SU-DHL-6 (cell line): ENCODE data around the gene OSBPL5.

Experiments
- H2AFZ ChIP-seq: fragments of 200-600 bp; sonication (generic); 2 replicates; pipeline ENCODE4 v1.6.1; 2014; ENCODE audit warnings: low read depth, mild to moderate bottlenecking, moderate library complexity, mixed read lengths, antibody characterized with exemption, low read length; ENCODE audit not compliant: severe bottlenecking
- H3F3A ChIP-seq: fragments of 200-600 bp; shearing (Covaris generic); 2 replicates; pipeline ENCODE4 v1.6.0; 2016; ENCODE audit warnings: antibody characterized with exemption, mild to moderate bottlenecking; ENCODE audit not compliant: insufficient read depth
- H3K27ac ChIP-seq: fragments of 200-600 bp; sonication (generic); 2 replicates; pipeline ENCODE4 v1.5.1; 2016; ENCODE audit warnings: low read depth, mild to moderate bottlenecking, low read length, moderate library complexity, mixed read lengths
- H3K27me3 ChIP-seq: fragments of 200-600 bp; sonication (generic), shearing (Covaris generic); 2 replicates; pipeline ENCODE4 v1.6.0; 2014; ENCODE audit warnings: mild to moderate bottlenecking, low read length
- H3K36me3 ChIP-seq: fragments of 200-600 bp; sonication (generic); 2 replicates; pipeline ENCODE4 v1.6.1; 2014; ENCODE audit warnings: mild to moderate bottlenecking, low read length, mixed read lengths
- H3K4me2 ChIP-seq: fragments of 300-600, 200-600 bp; shearing (Covaris generic), sonication (generic); 2 replicates; pipeline ENCODE4 v1.6.0; 2014; ENCODE audit warnings: low read length, low read depth, mild to moderate bottlenecking; ENCODE audit not compliant: poor library complexity, severe bottlenecking
- H3K4me3 ChIP-seq: fragments of 200-600 bp; sonication (generic); 2 replicates; pipeline ENCODE4 v1.5.1; 2014; ENCODE audit warnings: antibody characterized with exemption, low read length, mild to moderate bottlenecking, mixed read lengths; ENCODE audit not compliant: insufficient read depth, poor library complexity, severe bottlenecking
- H3K79me2 ChIP-seq: fragments of 200-600 bp; sonication (generic); 2 replicates; pipeline ENCODE4 v1.6.1; 2014; ENCODE audit warnings: mild to moderate bottlenecking, low read length, moderate library complexity; ENCODE audit not compliant: insufficient read depth
- H3K9ac ChIP-seq: fragments of 200-600 bp; sonication (generic); 2 replicates; pipeline ENCODE4 v1.7.0; 2014; ENCODE audit warnings: mild to moderate bottlenecking, low read length
- H3K9me2 ChIP-seq: fragments of 200-600 bp; sonication (generic); replicated peaks from 2 replicates; pipeline ENCODE4 v1.6.1; 2014; ENCODE audit warnings: low read length; ENCODE audit not compliant: insufficient read depth
- H3K9me3 ChIP-seq: fragments of 200-600 bp; sonication (generic); 2 replicates; pipeline ENCODE4 v1.6.1; 2014; ENCODE audit warnings: low read length, mixed read lengths; ENCODE audit not compliant: insufficient read depth
- H4K20me1 ChIP-seq: fragments of 200-600 bp; sonication (generic); 2 replicates; pipeline ENCODE4 v1.6.1; 2014; ENCODE audit warnings: low read depth, mild to moderate bottlenecking, antibody characterized with exemption, low read length, moderate library complexity, mixed read lengths
- CTCF ChIP-seq: fragments of 200-600 bp; sonication (generic); IDR thresholded peaks from one replicate; pipeline ENCODE4 v1.5.1; 2017; ENCODE audit warnings: antibody characterized with exemption, mild to moderate bottlenecking, low read length, moderate library complexity; ENCODE audit not compliant: insufficient read depth, poor library complexity, severe bottlenecking
- EZH2phosphoT487 ChIP-seq: fragments of 200-600 bp; sonication (generic), shearing (Covaris generic); conservative IDR thresholded peaks from 2 replicates; pipeline ENCODE4 v1.6.1; 2018; ENCODE audit warnings: mild to moderate bottlenecking, antibody characterized with exemption, low read length, moderate library complexity, mixed read lengths

Gene OSBPL5

GRCh38 chr11:3056296-3057068 lies 108.6 kb downstream of the OSBPL5 start:
- no peak for TF ChIP-seq CTCF
- no peak for TF ChIP-seq EZH2phosphoT487

GRCh38 chr11:3055891-3056290 lies 109.2 kb downstream of the OSBPL5 start:
- TF ChIP-seq CTCF = no peak
- 0 out of 2 replicates have a peak overlapping the region, but pooled peaks have one; percentile 4 for H3K27ac ChIP-seq
- H3K9ac ChIP-seq = peak overlapping the region; percentile 86
- H3K9me2 ChIP-seq = no peaks in the 10 kb centered on the region
- H3K79me2 ChIP-seq = peaks cover 58% of the 10 kb centered on the region
- H2AFZ ChIP-seq = no peak overlapping the region
- H4K20me1 ChIP-seq = no peaks in the 10 kb centered on the region
- H3K9me3 ChIP-seq = no peaks in the 10 kb centered on the region
- H3K4me3 ChIP-seq = peak overlapping the region; percentile 90
- H3K36me3 ChIP-seq = no peaks in the 10 kb centered on the region
- H3K27me3 ChIP-seq = no peaks in the 10 kb centered on the region
- no peaks in the 10 kb centered on the region for H3F3A ChIP-seq
- peak overlapping the region; percentile 74 for H3K4me2 ChIP-seq

More at GRCh38 chr11:3056296-3057068, 108.6 kb downstream of the OSBPL5 start:
- no peaks in the 10 kb centered on the region for H3K9me3 ChIP-seq
- no peaks in the 10 kb centered on the region for H3K36me3 ChIP-seq
- no peaks in the 10 kb centered on the region for H3K9me2 ChIP-seq
- no peaks in the 10 kb centered on the region for H3F3A ChIP-seq
- peak overlapping the region; percentile 89 for H2AFZ ChIP-seq
- peak overlapping the region; percentile 51 for H3K27ac ChIP-seq
- H3K27me3 ChIP-seq = no peaks in the 10 kb centered on the region
- peaks cover 52% of the 10 kb centered on the region for H3K79me2 ChIP-seq
- no peaks in the 10 kb centered on the region for H4K20me1 ChIP-seq
- H3K4me2 ChIP-seq = peak overlapping the region; percentile 74
- H3K4me3 ChIP-seq = peak overlapping the region; percentile 90
- peak overlapping the region; percentile 86 for H3K9ac ChIP-seq

- no peak overlapping the region for H3K9ac ChIP-seq
- no peaks in the 10 kb centered on the region for H3K9me2 ChIP-seq
- peaks cover 90% of the 10 kb centered on the region for H3K79me2 ChIP-seq
- H3K4me3 ChIP-seq = no peak overlapping the region
- no peak overlapping the region for H3K4me2 ChIP-seq
- H3K27ac ChIP-seq = no peak overlapping the region
- H3K36me3 ChIP-seq = no peaks in the 10 kb centered on the region
- no peaks in the 10 kb centered on the region for H3K27me3 ChIP-seq
- no peaks in the 10 kb centered on the region for H3F3A ChIP-seq
- no peaks in the 10 kb centered on the region for H3K9me3 ChIP-seq
- H4K20me1 ChIP-seq = no peaks in the 10 kb centered on the region
- TF ChIP-seq EZH2phosphoT487 = no peak
- TF ChIP-seq CTCF = no peak
- H2AFZ ChIP-seq = no peak overlapping the region
These were observed 112.5 kb downstream of the OSBPL5 start for GRCh38 chr11:3052567-3052966.
